Stimulated activated naive CD4-positive, alpha-beta T cell treated with Interleukin-2 at 50 U/mL for 16 hours (primary cell): ENCODE results near the gene OSGIN1.
A peak's percentile ranks its signal among the peaks of the same experiment; 100 is the strongest.

Experiments used
- DNase-seq: peaks from one replicate; lab custom pipeline; 2025; lab: John Stamatoyannopoulos, UW

OSGIN1 gene

GRCh38 chr16:83925957-83926725 is 26.9 kb upstream of the OSGIN1 start:
- DNase-seq, result no peak

- peak; percentile 45 for DNase-seq
These were observed 26.2 kb upstream of the OSGIN1 start for GRCh38 chr16:83926726-83927397.

- DNase-seq, result no peak
These were observed 24.5 kb upstream of the OSGIN1 start for GRCh38 chr16:83928341-83929055.

GRCh38 chr16:83929811-83930555 is 23.1 kb upstream of the OSGIN1 start:
- no peak for DNase-seq

GRCh38 chr16:83930730-83931500 is 22.1 kb upstream of the OSGIN1 start:
- DNase-seq, result no peak

- no peak for DNase-seq
These were observed 21.5 kb upstream of the OSGIN1 start for GRCh38 chr16:83931556-83931955.

- DNase-seq, result no peak
These were observed 20.7 kb upstream of the OSGIN1 start for GRCh38 chr16:83932304-83932703.

GRCh38 chr16:83932955-83933673 is 19.9 kb upstream of the OSGIN1 start:
- no peak for DNase-seq

GRCh38 chr16:83933885-83934683 is 19.0 kb upstream of the OSGIN1 start:
- DNase-seq, result no peak

GRCh38 chr16:83934684-83934977 is 18.4 kb upstream of the OSGIN1 start:
- no peak for DNase-seq

GRCh38 chr16:83935005-83935857 is 17.8 kb upstream of the OSGIN1 start:
- no peak for DNase-seq

- no peak for DNase-seq
These were observed 17.2 kb upstream of the OSGIN1 start for GRCh38 chr16:83935858-83936255.

GRCh38 chr16:83936581-83937165 is 16.4 kb upstream of the OSGIN1 start:
- no peak for DNase-seq

GRCh38 chr16:83937267-83937666 is 15.8 kb upstream of the OSGIN1 start:
- no peak for DNase-seq

- no peak for DNase-seq
These were observed 14.8 kb upstream of the OSGIN1 start for GRCh38 chr16:83937922-83938885.

- DNase-seq, result no peak
These were observed 13.7 kb upstream of the OSGIN1 start for GRCh38 chr16:83939266-83939855.

GRCh38 chr16:83940119-83940518 is 12.9 kb upstream of the OSGIN1 start:
- DNase-seq, result no peak
